Nephron (organoid): Measurements from ENCODE around the gene PATJ.

ENCODE experiments used
- H3K27ac Mint-ChIP-seq, 3 experiments: 2 replicates each; pipeline ENCODE4 v1.8.0; 2020; ENCODE audit warnings: mixed read lengths in 3 of 3, mild to moderate bottlenecking in 2 of 3, moderate library complexity in 1 of 3
- H3K27me3 Mint-ChIP-seq: 2 replicates; pipeline ENCODE4 v1.8.0; 2021; ENCODE audit warnings: low read depth, mild to moderate bottlenecking, moderate library complexity, mixed read lengths
- H3K36me3 Mint-ChIP-seq: 2 replicates; pipeline ENCODE4 v1.8.0; 2020; ENCODE audit warnings: low read depth, mixed read lengths
- H3K4me1 Mint-ChIP-seq: 2 replicates; pipeline ENCODE4 v1.8.0; 2020; ENCODE audit warnings: mixed read lengths
- H3K4me3 Mint-ChIP-seq, 3 experiments: 2 replicates each; pipeline ENCODE4 v1.8.0; 2020; ENCODE audit warnings: mild to moderate bottlenecking in 3 of 3, mixed read lengths in 3 of 3, moderate library complexity in 2 of 3
- H3K9me3 Mint-ChIP-seq: 2 replicates; pipeline ENCODE4 v1.8.0; 2020; ENCODE audit warnings: mixed read lengths
- CTCF ChIP-seq, 3 experiments: fragments of 200-600 bp; sonication (generic); IDR thresholded peaks; one replicate each; pipeline ENCODE4 v1.5.0; 2021; ENCODE audit warnings: antibody characterized with exemption in 3 of 3; ENCODE audit not compliant: unreplicated experiment in 3 of 3

The PATJ gene

GRCh38 chr1:61746813-61747212 is 4.5 kb downstream of the PATJ start:
- Mint-ChIP-seq H3K9me3 (no peaks in the 10 kb centered on the region), H3K4me1 (peaks cover 27% of the 10 kb centered on the region), H3K36me3 (no peaks in the 10 kb centered on the region), H3K27me3 (peaks cover 2% of the 10 kb centered on the region), H3K27ac (peak overlapping the region; percentile 83 to 95 (median 88)), H3K4me3 (peak overlapping the region; percentile 1 to 67 (median 17))
- no peak for TF ChIP-seq CTCF (IDR thresholded peaks at IDR 0.05; ENCODE audit: unreplicated experiment in 3 of 3)

- TF ChIP-seq CTCF (IDR thresholded peaks at IDR 0.05; ENCODE audit: unreplicated experiment in 3 of 3), result no peak
- Mint-ChIP-seq H3K4me3 (peak overlapping the region in 1 of 3 experiments; percentile 22), H3K9me3 (no peaks in the 10 kb centered on the region), H3K36me3 (no peaks in the 10 kb centered on the region), H3K27me3 (no peaks in the 10 kb centered on the region), H3K27ac (peak overlapping the region in 2 of 3 experiments; percentile 76 to 91), H3K4me1 (peaks cover 19% of the 10 kb centered on the region)
Observed at GRCh38 chr1:61748566-61748965, 6.3 kb downstream of the PATJ start.

- peak overlapping the region in 1 of 3 experiments; percentile 49 for H3K27ac Mint-ChIP-seq
Observed at GRCh38 chr1:61749574-61749973, 7.3 kb downstream of the PATJ start.

GRCh38 chr1:61752921-61753389 is 10.7 kb downstream of the PATJ start:
- no peak for TF ChIP-seq CTCF (IDR thresholded peaks at IDR 0.05; ENCODE audit: unreplicated experiment in 3 of 3)
- no peaks in the 10 kb centered on the region for H3K27me3 Mint-ChIP-seq

More at GRCh38 chr1:61749574-61749973, 7.3 kb downstream of the PATJ start:
- H3K4me3 Mint-ChIP-seq, result no peak overlapping the region
- peaks cover 10% of the 10 kb centered on the region for H3K4me1 Mint-ChIP-seq
- no peak for TF ChIP-seq CTCF (IDR thresholded peaks at IDR 0.05; ENCODE audit: unreplicated experiment in 3 of 3)
- no peaks in the 10 kb centered on the region for H3K36me3 Mint-ChIP-seq
- H3K27me3 Mint-ChIP-seq, result no peaks in the 10 kb centered on the region
- H3K9me3 Mint-ChIP-seq, result no peaks in the 10 kb centered on the region

GRCh38 chr1:61753998-61754508 is 11.8 kb downstream of the PATJ start:
- no peak overlapping the region for H3K4me3 Mint-ChIP-seq
- no peak for TF ChIP-seq CTCF (IDR thresholded peaks at IDR 0.05; ENCODE audit: unreplicated experiment in 3 of 3)
- no peaks in the 10 kb centered on the region for H3K9me3 Mint-ChIP-seq
- H3K4me1 Mint-ChIP-seq, result no peaks in the 10 kb centered on the region
- H3K36me3 Mint-ChIP-seq, result no peaks in the 10 kb centered on the region
- H3K27me3 Mint-ChIP-seq, result no peaks in the 10 kb centered on the region
- peak overlapping the region in 2 of 3 experiments; percentile 35 to 40 for H3K27ac Mint-ChIP-seq

More at GRCh38 chr1:61752921-61753389, 10.7 kb downstream of the PATJ start:
- Mint-ChIP-seq H3K4me3 (no peak overlapping the region), H3K9me3 (no peaks in the 10 kb centered on the region), H3K36me3 (no peaks in the 10 kb centered on the region), H3K4me1 (no peaks in the 10 kb centered on the region), H3K27ac (peak overlapping the region in 2 of 3 experiments; percentile 59 to 78)

GRCh38 chr1:61754545-61754944 is 12.3 kb downstream of the PATJ start:
- Mint-ChIP-seq H3K4me3 (no peak overlapping the region), H3K4me1 (no peaks in the 10 kb centered on the region), H3K27me3 (no peaks in the 10 kb centered on the region), H3K27ac (no peak overlapping the region), H3K36me3 (no peaks in the 10 kb centered on the region), H3K9me3 (no peaks in the 10 kb centered on the region)
- no peak for TF ChIP-seq CTCF (IDR thresholded peaks at IDR 0.05; ENCODE audit: unreplicated experiment in 3 of 3)
